Measurements from ENCODE around the gene ENHO. TPM values are rescaled to one million over a fixed set of nuclear protein-coding genes. Genes with fewer than 3 reads are reported as not detected.
"Not testable (repeated sequence)": the region's sequence is repeated elsewhere in the genome, so short reads cannot be mapped to it uniquely, and the experiment has no call there.

Gene ENHO
- total and polyA plus RNA-seq, 10 donors = 0.35 to 0.94 (median 0.81) TPM; not detected in 4

- no peak overlapping the region for H3K4me3 ChIP-seq
- H3K27ac ChIP-seq = no peak overlapping the region
- H3K27me3 ChIP-seq (replicated peaks in 1 of 7) = peaks cover 0 to 21% (median 0%) of the 10 kb centered on the region in 7 donors
- DNase-seq = no peak
- no peaks in the 10 kb centered on the region for H3K9me3 ChIP-seq
- WGBS, 5 donors = 37 to 84% (median 64%) methylated on average over 2 of the region's 2 CpGs
- no peaks in the 10 kb centered on the region for H3K4me1 ChIP-seq
- TF ChIP-seq POLR2A (IDR thresholded peaks at IDR 0.05) (no peak), CTCF (IDR thresholded peaks at IDR 0.05 in 8 of 11, conservative IDR thresholded peaks at IDR 0.05 in 3 of 11) (no peak), POLR2AphosphoS5 (IDR thresholded peaks at IDR 0.05) (no peak)
- intact Hi-C loops (cut with DNase I; ENCODE audit: low total_unique reads) = no loop called here
- H3K36me3 ChIP-seq = no peaks in the 10 kb centered on the region
Observed at GRCh38 chr9:34540827-34541226, 18.0 kb upstream of the ENHO start.

- peaks cover 0 to 8% (median 0%) of the 10 kb centered on the region in 8 donors for H3K9me3 ChIP-seq
- 54 to 71% (median 60%) methylated on average over 7 of the region's 7 CpGs for WGBS, 5 donors
- intact Hi-C loops (cut with DNase I; ENCODE audit: low total_unique reads) = no loop called here
- no peak overlapping the region for H3K27ac ChIP-seq
- H3K4me3 ChIP-seq = no peak overlapping the region
- DNase-seq = no peak
- no peaks in the 10 kb centered on the region for H3K4me1 ChIP-seq
- TF ChIP-seq POLR2AphosphoS5 (IDR thresholded peaks at IDR 0.05) (no peak), CTCF (IDR thresholded peaks at IDR 0.05 in 8 of 11, conservative IDR thresholded peaks at IDR 0.05 in 3 of 11) (no peak)
- peaks cover 0 to 50% (median 0%) of the 10 kb centered on the region in 7 donors for H3K27me3 ChIP-seq (replicated peaks in 1 of 7)
- H3K36me3 ChIP-seq = no peaks in the 10 kb centered on the region
Observed at GRCh38 chr9:34536685-34537084, 13.9 kb upstream of the ENHO start.

GRCh38 chr9:34532041-34532440 is 9.3 kb upstream of the ENHO start:
- H3K9me3 ChIP-seq; intact Hi-C loops (cut with DNase I; ENCODE audit: low total_unique reads); H3K4me1 ChIP-seq; H3K27ac ChIP-seq; DNase-seq; H3K36me3 ChIP-seq; H3K4me3 ChIP-seq: not testable (repeated sequence)
- 85 to 92% (median 86%) methylated on average over 5 to 8 of the region's 8 CpGs for WGBS, 5 donors
- H3K27me3 ChIP-seq (replicated peaks in 1 of 7) = peaks cover 0 to 53% (median 0%) of the 10 kb centered on the region in 7 donors

GRCh38 chr9:34526026-34526425 is 3.2 kb upstream of the ENHO start:
- no peaks in the 10 kb centered on the region for H3K9me3 ChIP-seq
- TF ChIP-seq CTCF (IDR thresholded peaks at IDR 0.05 in 8 of 11, conservative IDR thresholded peaks at IDR 0.05 in 3 of 11) = no peak
- TF ChIP-seq POLR2A (IDR thresholded peaks at IDR 0.05) = no peak
- no peak for TF ChIP-seq POLR2AphosphoS5 (IDR thresholded peaks at IDR 0.05)
- no peak overlapping the region for H3K27ac ChIP-seq
- DNase-seq = no peak
- WGBS, 5 donors = 81 to 91% (median 89%) methylated on average over 2 of the region's 2 CpGs
- peaks cover 0 to 17% (median 11%) of the 10 kb centered on the region in 6 donors for H3K4me1 ChIP-seq
- H3K36me3 ChIP-seq = no peaks in the 10 kb centered on the region
- intact Hi-C loops (cut with DNase I; ENCODE audit: low total_unique reads) = no loop called here
- H3K27me3 ChIP-seq (replicated peaks in 1 of 7) = peaks cover 0 to 47% (median 0%) of the 10 kb centered on the region in 7 donors
- no peak overlapping the region for H3K4me3 ChIP-seq

GRCh38 chr9:34524349-34524748 is 1.6 kb upstream of the ENHO start:
- peaks cover 0 to 17% (median 11%) of the 10 kb centered on the region in 6 donors for H3K4me1 ChIP-seq
- H3K27me3 ChIP-seq (replicated peaks in 1 of 7) = peaks cover 0 to 42% (median 0%) of the 10 kb centered on the region in 7 donors
- H3K9me3 ChIP-seq = no peaks in the 10 kb centered on the region
- H3K4me3 ChIP-seq = no peak overlapping the region
- no peak overlapping the region for H3K27ac ChIP-seq
- WGBS, 5 donors = 91 to 96% (median 93%) methylated on average over 3 of the region's 3 CpGs
- H3K36me3 ChIP-seq = no peaks in the 10 kb centered on the region
- intact Hi-C loops (cut with DNase I; ENCODE audit: low total_unique reads) = no loop called here
- no peak for DNase-seq
- no peak for TF ChIP-seq POLR2A (IDR thresholded peaks at IDR 0.05)
- no peak for TF ChIP-seq POLR2AphosphoS5 (IDR thresholded peaks at IDR 0.05)
- TF ChIP-seq CTCF (IDR thresholded peaks at IDR 0.05 in 8 of 11, conservative IDR thresholded peaks at IDR 0.05 in 3 of 11) = no peak
